DND-41 (cell line): ENCODE measurements around the gene ZBTB18.

Experiments used
- ATAC-seq: fragments of 200-7000 bp; cut with Tn5 transposase; 3 replicates; pipeline ENCODE4 v1.9.1; 2021; ENCODE audit warnings: low read depth; ENCODE audit not compliant: insufficient read depth
- DNase-seq: peaks from one replicate; pipeline ENCODE4 v3.0.0-alpha.2; 2020
- H2AFZ ChIP-seq: 2 replicates; pipeline ENCODE4 v1.6.0; 2012; ENCODE audit warnings: low read depth, low read length
- H3K27ac ChIP-seq: 2 replicates; pipeline ENCODE4 v1.5.1; 2012; ENCODE audit warnings: low read length, inconsistent platforms
- H3K27me3 ChIP-seq: fragments of 200-600 bp; sonication (generic); 2 replicates; pipeline ENCODE4 v1.6.0; 2012; ENCODE audit warnings: low read length, mild to moderate bottlenecking, inconsistent platforms; ENCODE audit not compliant: insufficient read depth, poor library complexity
- H3K36me3 ChIP-seq: 2 replicates; pipeline ENCODE4 v1.5.1; 2012; ENCODE audit warnings: low read length, inconsistent platforms; ENCODE audit not compliant: insufficient read depth
- H3K4me1 ChIP-seq: 2 replicates; pipeline ENCODE4 v1.5.1; 2012; ENCODE audit warnings: mild to moderate bottlenecking, low read length; ENCODE audit not compliant: insufficient read depth
- H3K4me2 ChIP-seq: 2 replicates; pipeline ENCODE4 v1.6.0; 2012; ENCODE audit warnings: mild to moderate bottlenecking, moderate library complexity, low read length, inconsistent platforms; ENCODE audit not compliant: insufficient read depth
- H3K4me3 ChIP-seq, 2 experiments: fragments of 200-600 bp in 1 of 2; shearing (Covaris generic) in 1 of 2; 2 replicates each; pipeline ENCODE4 v1.5.1; 2012 to 2016; ENCODE audit warnings: inconsistent platforms in 2 of 2, low read length in 2 of 2, mild to moderate bottlenecking in 2 of 2, low read depth in 1 of 2, moderate library complexity in 1 of 2
- H3K79me2 ChIP-seq: 2 replicates; pipeline ENCODE4 v1.6.0; 2012; ENCODE audit warnings: low read length, inconsistent platforms; ENCODE audit not compliant: insufficient read depth
- H3K9ac ChIP-seq: 2 replicates; pipeline ENCODE4 v1.6.0; 2012; ENCODE audit warnings: low read depth, mild to moderate bottlenecking, inconsistent platforms, low read length, moderate library complexity
- H3K9me3 ChIP-seq: 2 replicates; pipeline ENCODE4 v1.5.1; 2012; ENCODE audit warnings: low read length, moderate library complexity, mild to moderate bottlenecking, inconsistent platforms; ENCODE audit not compliant: insufficient read depth, severe bottlenecking
- H4K20me1 ChIP-seq: 2 replicates; pipeline ENCODE4 v1.6.0; 2012; ENCODE audit warnings: low read length; ENCODE audit not compliant: insufficient read depth
- CTCF ChIP-seq: IDR thresholded peaks from 2 replicates; pipeline ENCODE4 v1.5.1; 2012; ENCODE audit warnings: borderline replicate concordance, low read length, moderate library complexity, mild to moderate bottlenecking; ENCODE audit not compliant: poor library complexity, severe bottlenecking; ENCODE audit errors: extremely low read depth
- EZH2 ChIP-seq: IDR thresholded peaks from 3 replicates; pipeline ENCODE4 v1.6.1; 2012; ENCODE audit warnings: borderline replicate concordance, low read depth, mild to moderate bottlenecking, moderate library complexity, low read length, inconsistent platforms; ENCODE audit not compliant: severe bottlenecking

Gene ZBTB18

GRCh38 chr1:244065063-244065793, 14.1 kb downstream of the ZBTB18 start:
- Histone ChIP-seq H3K4me2 (no peak overlapping the region), H3K36me3 (no peaks in the 10 kb centered on the region), H3K79me2 (no peaks in the 10 kb centered on the region), H3K27ac (no peak overlapping the region), H2AFZ (no peak overlapping the region), H3K4me3 (no peak overlapping the region), H3K9me3 (no peaks in the 10 kb centered on the region), H3K4me1 (no peaks in the 10 kb centered on the region), H3K27me3 (no peaks in the 10 kb centered on the region), H4K20me1 (no peaks in the 10 kb centered on the region), H3K9ac (no peak overlapping the region)
- TF ChIP-seq EZH2 (no peak), CTCF (no peak)
- no peak for DNase-seq
- ATAC-seq = no peak

GRCh38 chr1:244065960-244066388, 14.9 kb downstream of the ZBTB18 start:
- no peak overlapping the region for H3K4me3 ChIP-seq
- no peaks in the 10 kb centered on the region for H3K4me1 ChIP-seq
- no peak overlapping the region for H3K27ac ChIP-seq
- no peaks in the 10 kb centered on the region for H3K27me3 ChIP-seq
- TF ChIP-seq EZH2 = no peak
- no peak for TF ChIP-seq CTCF
- ATAC-seq (no peak), DNase-seq (no peak)
- no peak overlapping the region for H3K4me2 ChIP-seq
- no peaks in the 10 kb centered on the region for H3K9me3 ChIP-seq
- H2AFZ ChIP-seq = no peak overlapping the region
- H3K36me3 ChIP-seq = no peaks in the 10 kb centered on the region
- no peaks in the 10 kb centered on the region for H3K79me2 ChIP-seq
- no peaks in the 10 kb centered on the region for H4K20me1 ChIP-seq
- H3K9ac ChIP-seq = no peak overlapping the region

GRCh38 chr1:244066954-244067716, 16.1 kb downstream of the ZBTB18 start:
- H3K27ac ChIP-seq = no peak overlapping the region
- no peaks in the 10 kb centered on the region for H4K20me1 ChIP-seq
- no peaks in the 10 kb centered on the region for H3K27me3 ChIP-seq
- no peaks in the 10 kb centered on the region for H3K4me1 ChIP-seq
- H3K79me2 ChIP-seq = no peaks in the 10 kb centered on the region
- no peak for DNase-seq
- no peaks in the 10 kb centered on the region for H3K36me3 ChIP-seq
- no peaks in the 10 kb centered on the region for H3K9me3 ChIP-seq
- no peak overlapping the region for H2AFZ ChIP-seq
- H3K4me2 ChIP-seq = no peak overlapping the region
- no peak overlapping the region for H3K4me3 ChIP-seq
- H3K9ac ChIP-seq = no peak overlapping the region
- TF ChIP-seq CTCF = no peak
- no peak for TF ChIP-seq EZH2
- no peak for ATAC-seq
